PC-3 (cell line): Measurements from ENCODE around the gene FOXP1. TPM values are rescaled to one million over a fixed set of nuclear protein-coding genes. Genes with fewer than 3 reads are reported as not detected.
"Not testable (repeated sequence)": the region's sequence is repeated elsewhere in the genome, so short reads cannot be mapped to it uniquely, and the experiment has no call there.

Source experiments
- ATAC-seq: fragments of 200-7000 bp; cut with Tn5 transposase; 2 replicates; pipeline ENCODE4 v1.9.1; 2020; ENCODE audit warnings: mild to moderate bottlenecking, moderate library complexity
- BruUV-seq: library from RNA; stranded (reverse); fragments of 400-500 nt; replicated peaks from 2 replicates; lab custom pipeline; 2021; lab: Mats Ljungman, UMichigan
- CTCF ChIA-PET: fragments of 300-600 bp; sonication (Branson Sonifier 250); formaldehyde crosslinking; loops from one replicate; lab custom pipeline; 2022; ENCODE audit warnings: antibody characterized with exemption; lab: Charles Lee
- POLR2A ChIA-PET: fragments of 300-600 bp; sonication (Branson Sonifier 250); formaldehyde crosslinking; loops from one replicate; lab custom pipeline; 2022; ENCODE audit warnings: antibody characterized with exemption; ENCODE audit not compliant: unreplicated experiment; lab: Charles Lee
- DNase-seq: peaks from one replicate; pipeline ENCODE4 v3.0.0-alpha.2; 2015
- H2AFZ ChIP-seq: fragments of 300-600 bp; sonication (generic); 2 replicates; pipeline ENCODE4 v1.6.0; 2016; ENCODE audit warnings: antibody characterized with exemption, low read length
- H3F3A ChIP-seq: fragments of 300-600 bp; sonication (generic); one replicate; pipeline ENCODE4 v1.6.0; 2017; ENCODE audit warnings: antibody characterized with exemption, low read length, control low read depth, mild to moderate bottlenecking; ENCODE audit not compliant: unreplicated experiment
- H3K27ac ChIP-seq: fragments of 300-600 bp; sonication (generic); 2 replicates; pipeline ENCODE4 v1.5.1; 2016; ENCODE audit warnings: mild to moderate bottlenecking, low read length
- H3K27me3 ChIP-seq: fragments of 300-600 bp; sonication (generic); 2 replicates; pipeline ENCODE4 v1.6.1; 2016; ENCODE audit warnings: low read length, mixed read lengths
- H3K36me3 ChIP-seq: fragments of 300-600 bp; sonication (generic); 2 replicates; pipeline ENCODE4 v1.6.1; 2016; ENCODE audit warnings: low read depth, mixed run types, low read length, mixed read lengths
- H3K4me1 ChIP-seq: fragments of 300-600 bp; sonication (generic); 2 replicates; pipeline ENCODE4 v1.5.1; 2016; ENCODE audit warnings: low read length; ENCODE audit not compliant: insufficient read depth
- H3K4me2 ChIP-seq: fragments of 300-600 bp; sonication (generic); 2 replicates; pipeline ENCODE4 v1.6.0; 2016; ENCODE audit warnings: low read length
- H3K4me3 ChIP-seq: fragments of 300-600 bp; sonication (generic); 2 replicates; pipeline ENCODE4 v1.5.1; 2016; ENCODE audit warnings: mild to moderate bottlenecking, low read length, mixed read lengths
- H3K79me2 ChIP-seq: fragments of 300-600 bp; sonication (generic); 2 replicates; pipeline ENCODE4 v1.6.1; 2017; ENCODE audit warnings: low read length, mixed read lengths
- H3K9ac ChIP-seq: fragments of 300-600 bp; sonication (generic); 2 replicates; pipeline ENCODE4 v1.6.0; 2016; ENCODE audit warnings: mild to moderate bottlenecking, low read length
- H3K9me2 ChIP-seq: fragments of 300-600 bp; sonication (generic); replicated peaks from 2 replicates; pipeline ENCODE4 v1.6.1; 2016; ENCODE audit warnings: mixed run types, low read length, mixed read lengths
- H3K9me3 ChIP-seq: fragments of 300-600 bp; sonication (generic); 2 replicates; pipeline ENCODE4 v1.6.1; 2016; ENCODE audit warnings: low read length, mixed read lengths
- H4K20me1 ChIP-seq: fragments of 300-600 bp; sonication (generic); 2 replicates; pipeline ENCODE4 v1.6.1; 2016; ENCODE audit warnings: low read length, mixed read lengths
- CTCF ChIP-seq: fragments of 300-600 bp; sonication (generic); conservative IDR thresholded peaks from 2 replicates; pipeline ENCODE4 v1.5.1; 2017; ENCODE audit warnings: antibody characterized with exemption, low read depth, mild to moderate bottlenecking, low read length
- EZH2 ChIP-seq: fragments of 300-600 bp; sonication (generic); IDR thresholded peaks from one replicate; pipeline ENCODE4 v1.6.1; 2017; ENCODE audit warnings: antibody characterized with exemption, mild to moderate bottlenecking, low read length; ENCODE audit not compliant: unreplicated experiment
- EZH2phosphoT487 ChIP-seq: fragments of 300-600 bp; sonication (generic); IDR thresholded peaks from 2 replicates; pipeline ENCODE4 v1.6.1; 2018; ENCODE audit warnings: mild to moderate bottlenecking, antibody characterized with exemption, low read length, borderline replicate concordance
- intact Hi-C: fragments of 100-400 bp; cut with micrococcal nuclease; formaldehyde crosslinking; loops from 2 replicates; pipeline ENCODE4 v1.9.0; 2023
- total RNA-seq: library from RNA; depleted of rRNA; stranded (reverse); fragments of >200 nt; gene quantifications from 2 replicates; pipeline ENCODE4 v1.2.3, GENCODE V29; 2014

The FOXP1 gene
- total RNA-seq, 1 experiment from 2014 or later = 35.3 TPM

GRCh38 chr3:70979983-70980645, 603.4 kb downstream of the FOXP1 start:
- H3K4me1 ChIP-seq = peaks cover 29% of the 10 kb centered on the region
- no peak overlapping the region for H3K4me2 ChIP-seq
- H3K9me3 ChIP-seq = no peaks in the 10 kb centered on the region
- peaks cover 32% of the 10 kb centered on the region for H3K36me3 ChIP-seq
- DNase-seq = no peak
- no peak overlapping the region for H3K9ac ChIP-seq
- no peak overlapping the region for H3K4me3 ChIP-seq
- H4K20me1 ChIP-seq = no peaks in the 10 kb centered on the region
- no peak for ATAC-seq
- intact Hi-C loops = loop anchor here (5.0 kb wide), 1 partner anchor 178 kb away; no protein-coding TSS in a partner anchor
- no peaks in the 10 kb centered on the region for H3F3A ChIP-seq
- ChIA-PET CTCF (no interaction called here), POLR2A (no interaction called here)
- no peaks in the 10 kb centered on the region for H3K9me2 ChIP-seq
- H3K27ac ChIP-seq = no peak overlapping the region
- BruUV-seq = no TSS peak
- no peaks in the 10 kb centered on the region for H3K79me2 ChIP-seq
- TF ChIP-seq CTCF = no peak
- no peak for TF ChIP-seq EZH2phosphoT487
- TF ChIP-seq EZH2 = no peak
- no peaks in the 10 kb centered on the region for H3K27me3 ChIP-seq
- no peak overlapping the region for H2AFZ ChIP-seq

- Histone ChIP-seq H4K20me1 (no peaks in the 10 kb centered on the region), H3K4me2 (no peak overlapping the region), H3K9me3 (no peaks in the 10 kb centered on the region), H3K79me2 (no peaks in the 10 kb centered on the region), H3K4me1 (peaks cover 17% of the 10 kb centered on the region), H3K4me3 (no peak overlapping the region), H3K9ac (no peak overlapping the region), H2AFZ (no peak overlapping the region), H3F3A (no peaks in the 10 kb centered on the region), H3K9me2 (no peaks in the 10 kb centered on the region), H3K36me3 (peaks cover 30% of the 10 kb centered on the region), H3K27ac (no peak overlapping the region), H3K27me3 (no peaks in the 10 kb centered on the region)
- DNase-seq (no peak), ATAC-seq (no peak)
- BruUV-seq = no TSS peak
- ChIA-PET CTCF (no interaction called here), POLR2A (no interaction called here)
- TF ChIP-seq CTCF (no peak), EZH2phosphoT487 (no peak), EZH2 (no peak)
- intact Hi-C loops = no loop called here
Measured at GRCh38 chr3:70977712-70978111, 605.8 kb downstream of the FOXP1 start.

- H4K20me1 ChIP-seq, H3K4me1 ChIP-seq, H3K27ac ChIP-seq, H3K9ac ChIP-seq, BruUV-seq, H3K27me3 ChIP-seq, H3K4me3 ChIP-seq, DNase-seq, H2AFZ ChIP-seq, H3K4me2 ChIP-seq, ATAC-seq, H3F3A ChIP-seq, CTCF ChIA-PET, H3K9me2 ChIP-seq, POLR2A ChIA-PET, H3K9me3 ChIP-seq, H3K79me2 ChIP-seq, intact Hi-C loops: not testable (repeated sequence)
- H3K36me3 ChIP-seq = peaks cover 37% of the 10 kb centered on the region
Measured at GRCh38 chr3:70975981-70976380, 607.5 kb downstream of the FOXP1 start.
